Suprapubic skin (tissue), 4 donors: ENCODE measurements around the gene CLCF1. TPM values are rescaled to one million over a fixed set of nuclear protein-coding genes. Genes with fewer than 3 reads are reported as not detected.

Source experiments
- DNase-seq, 2 donors: peaks; one replicate each; pipeline ENCODE4 v3.0.0-alpha.2; 2019; ENCODE audit warnings: low spot score in 2 of 2
- H3K27ac ChIP-seq: fragments of 200-600 bp; sonication (generic); one replicate; pipeline ENCODE4 v1.5.1; 2019
- H3K27me3 ChIP-seq: fragments of 200-600 bp; sonication (generic); one replicate; pipeline ENCODE4 v1.5.1; 2019
- H3K36me3 ChIP-seq: fragments of 200-600 bp; sonication (generic); one replicate; pipeline ENCODE4 v1.5.1; 2019
- H3K4me1 ChIP-seq: fragments of 200-600 bp; sonication (generic); one replicate; pipeline ENCODE4 v1.5.1; 2019
- H3K4me3 ChIP-seq: fragments of 200-600 bp; sonication (generic); one replicate; pipeline ENCODE4 v1.5.1; 2019; ENCODE audit warnings: mild to moderate bottlenecking
- H3K9me3 ChIP-seq: fragments of 200-600 bp; sonication (generic); one replicate; pipeline ENCODE4 v1.5.1; 2019
- EP300 ChIP-seq: sonication (generic); formaldehyde crosslinking; IDR thresholded peaks from one replicate; pipeline ENCODE4 v1.6.1; 2017; ENCODE audit warnings: antibody characterized with exemption
- POLR2A ChIP-seq, 2 donors: fragments of 450-650 bp; IDR thresholded peaks; one replicate each; pipeline ENCODE4 v1.6.1; 2017; ENCODE audit warnings: antibody characterized with exemption in 2 of 2, mild to moderate bottlenecking in 2 of 2, moderate library complexity in 2 of 2
- POLR2AphosphoS5 ChIP-seq, 3 donors: sonication (generic); formaldehyde crosslinking; IDR thresholded peaks; one replicate each; pipeline ENCODE4 v1.6.1; 2017; ENCODE audit warnings: antibody characterized with exemption in 3 of 3
- WGBS: methylation state at CpG from one replicate; pipeline ENCODE4 v1.1.5; 2018; 5-methylcytosine and 5-hydroxymethylcytosine counted together
- total RNA-seq, 4 donors: library from RNA; depleted of rRNA; stranded (reverse); fragments of >200 nt; gene quantifications; one replicate each; pipeline ENCODE4 v1.1.0, GENCODE V29; 2016
- TF ChIP-seq, protein P1 (sequence below), 2 donors: fragments of 200-600 bp in 1 of 2; fragments of 450-650 bp in 1 of 2; sonication (generic) in 1 of 2; IDR thresholded peaks; one replicate each; pipeline ENCODE4 v1.5.1; 2016 to 2019; ENCODE audit warnings: antibody characterized with exemption in 2 of 2, mild to moderate bottlenecking in 1 of 2, moderate library complexity in 1 of 2

The CLCF1 gene
- total RNA-seq, 4 donors from 2014 or later = 2.7 to 5.5 (median 4.0) TPM

DNA sequence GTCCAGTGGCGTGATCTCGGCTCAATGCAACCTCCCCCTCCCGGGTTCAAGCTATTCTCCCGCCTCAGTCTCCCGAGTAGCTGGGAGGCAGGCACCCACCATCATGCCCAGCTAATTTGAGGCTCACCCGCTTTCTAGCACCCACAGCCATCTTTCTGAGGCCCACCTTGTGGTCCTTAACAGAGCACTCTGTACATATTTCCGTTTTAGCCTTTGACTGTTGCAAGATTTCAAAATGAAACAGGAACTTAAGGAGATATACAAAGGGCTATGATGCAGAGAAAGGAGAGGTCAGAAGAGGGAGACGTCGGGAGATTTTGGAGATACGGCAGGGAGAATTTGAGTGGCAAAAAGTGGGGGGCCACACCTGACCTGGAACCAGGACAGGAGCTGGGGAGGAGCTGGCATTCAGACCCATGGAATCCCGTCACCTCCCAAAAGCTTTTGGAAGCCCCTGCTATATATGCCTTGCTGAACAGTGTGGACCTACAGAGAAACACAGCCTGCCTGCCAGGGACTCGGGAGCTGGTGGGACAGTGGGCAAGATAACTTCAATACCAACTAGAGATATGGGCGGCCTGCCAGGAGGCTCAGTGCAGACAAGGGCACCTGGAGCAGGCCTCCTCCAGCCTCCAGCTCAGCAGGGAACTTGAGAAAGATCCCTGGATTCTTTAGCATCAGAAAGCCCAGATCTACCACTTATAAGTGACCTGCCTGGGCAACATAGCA lies 8.0 kb upstream of the CLCF1 start:
- peak in 1 of 2 donors; percentile 73 for DNase-seq
- TF ChIP-seq, protein P1, sequence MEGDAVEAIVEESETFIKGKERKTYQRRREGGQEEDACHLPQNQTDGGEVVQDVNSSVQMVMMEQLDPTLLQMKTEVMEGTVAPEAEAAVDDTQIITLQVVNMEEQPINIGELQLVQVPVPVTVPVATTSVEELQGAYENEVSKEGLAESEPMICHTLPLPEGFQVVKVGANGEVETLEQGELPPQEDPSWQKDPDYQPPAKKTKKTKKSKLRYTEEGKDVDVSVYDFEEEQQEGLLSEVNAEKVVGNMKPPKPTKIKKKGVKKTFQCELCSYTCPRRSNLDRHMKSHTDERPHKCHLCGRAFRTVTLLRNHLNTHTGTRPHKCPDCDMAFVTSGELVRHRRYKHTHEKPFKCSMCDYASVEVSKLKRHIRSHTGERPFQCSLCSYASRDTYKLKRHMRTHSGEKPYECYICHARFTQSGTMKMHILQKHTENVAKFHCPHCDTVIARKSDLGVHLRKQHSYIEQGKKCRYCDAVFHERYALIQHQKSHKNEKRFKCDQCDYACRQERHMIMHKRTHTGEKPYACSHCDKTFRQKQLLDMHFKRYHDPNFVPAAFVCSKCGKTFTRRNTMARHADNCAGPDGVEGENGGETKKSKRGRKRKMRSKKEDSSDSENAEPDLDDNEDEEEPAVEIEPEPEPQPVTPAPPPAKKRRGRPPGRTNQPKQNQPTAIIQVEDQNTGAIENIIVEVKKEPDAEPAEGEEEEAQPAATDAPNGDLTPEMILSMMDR (IDR thresholded peaks at IDR 0.05) = no peak
- TF ChIP-seq EP300 (no peak), POLR2AphosphoS5 (IDR thresholded peaks at IDR 0.05) (no peak), POLR2A (IDR thresholded peaks at IDR 0.05) (no peak)
- 75% methylated on average over 13 of the region's 13 CpGs for WGBS
- no peaks in the 10 kb centered on the region for H3K36me3 ChIP-seq
- H3K27ac ChIP-seq = no peak overlapping the region
- no peaks in the 10 kb centered on the region for H3K9me3 ChIP-seq
- no peak overlapping the region for H3K4me3 ChIP-seq
- no peaks in the 10 kb centered on the region for H3K27me3 ChIP-seq
- peaks cover 39% of the 10 kb centered on the region for H3K4me1 ChIP-seq

DNA sequence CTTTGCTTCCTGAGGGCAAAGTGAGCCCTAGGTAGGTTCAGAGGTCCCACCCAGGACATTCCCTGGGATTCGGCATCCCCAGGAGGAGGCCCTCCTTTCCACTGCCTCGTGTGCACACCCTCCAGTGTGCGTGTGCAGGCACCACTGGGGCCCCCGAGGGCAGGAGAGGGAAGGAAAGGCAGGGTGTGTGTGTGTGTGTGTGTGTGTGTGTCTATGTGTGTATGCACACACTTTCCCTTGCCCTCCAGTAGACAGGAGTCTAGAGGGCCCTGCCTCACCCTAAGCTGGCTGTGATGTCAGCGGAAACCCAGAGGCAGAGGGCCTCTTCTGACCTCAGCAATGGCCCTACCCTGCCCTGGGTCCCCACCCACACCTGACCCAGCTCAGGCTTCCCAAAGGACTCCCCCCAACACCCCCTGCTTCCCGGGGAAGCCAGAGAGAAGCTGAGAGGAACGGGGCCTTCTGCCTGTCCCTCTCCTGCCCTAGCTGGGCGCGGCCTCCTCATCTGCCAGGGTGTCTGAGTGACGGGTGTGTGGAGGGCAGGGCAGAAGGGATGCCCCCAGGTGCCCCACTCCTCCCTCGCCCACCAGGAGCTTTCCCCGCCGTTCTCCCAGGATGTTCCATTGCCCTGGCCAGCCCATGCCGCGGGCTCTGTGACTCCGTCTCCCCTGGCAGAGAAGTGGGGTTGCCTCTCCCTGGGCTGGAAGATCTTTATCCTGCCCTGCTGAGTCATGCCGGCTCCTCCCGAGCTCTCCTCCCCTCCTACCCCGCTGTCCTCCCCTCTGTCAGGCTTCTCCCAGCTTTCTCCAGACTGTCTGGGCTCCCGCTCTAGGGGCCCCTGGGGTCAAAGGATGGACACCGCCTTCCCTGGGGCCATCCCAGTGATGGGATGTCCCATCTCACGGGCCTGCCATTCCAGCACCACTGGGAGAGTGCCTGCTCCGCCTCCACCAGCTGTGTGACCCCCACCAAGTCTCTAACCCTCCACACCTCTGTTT lies 6.0 kb upstream of the CLCF1 start:
- TF ChIP-seq POLR2A (IDR thresholded peaks at IDR 0.05) (no peak), POLR2AphosphoS5 (IDR thresholded peaks at IDR 0.05) (no peak), EP300 (no peak)
- TF ChIP-seq, protein P1 (IDR thresholded peaks at IDR 0.05) = no peak
- Histone ChIP-seq H3K27ac (peak overlapping the region; percentile 15), H3K36me3 (no peaks in the 10 kb centered on the region), H3K4me1 (peaks cover 48% of the 10 kb centered on the region), H3K9me3 (no peaks in the 10 kb centered on the region), H3K27me3 (no peaks in the 10 kb centered on the region), H3K4me3 (no peak overlapping the region)
- no peak for DNase-seq
- 48% methylated on average over 10 of the region's 23 CpGs for WGBS

DNA sequence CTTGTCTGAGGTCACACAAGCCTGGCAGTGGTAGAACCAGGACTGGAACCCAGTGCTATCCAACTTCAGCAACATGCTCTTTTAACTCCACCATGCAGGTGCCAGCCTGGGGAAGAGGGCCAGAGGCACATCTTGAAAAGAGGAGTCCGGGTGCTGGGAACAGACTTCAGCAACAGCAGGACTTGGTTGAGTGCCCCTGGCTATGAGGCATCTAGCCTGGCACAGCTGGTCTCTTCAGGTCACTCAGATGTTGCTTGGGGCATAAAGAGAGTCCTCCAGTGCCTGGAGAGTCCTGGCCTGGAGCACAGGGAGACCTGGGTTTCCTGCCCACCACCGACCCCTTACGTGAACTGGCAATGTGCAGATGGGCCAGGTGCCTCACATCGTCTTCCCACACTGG lies 5.1 kb upstream of the CLCF1 start:
- DNase-seq = no peak
- Histone ChIP-seq H3K4me1 (peaks cover 56% of the 10 kb centered on the region), H3K36me3 (no peaks in the 10 kb centered on the region), H3K27ac (no peak overlapping the region), H3K4me3 (no peak overlapping the region), H3K9me3 (no peaks in the 10 kb centered on the region), H3K27me3 (no peaks in the 10 kb centered on the region)
- WGBS = 85% methylated on average over 4 of the region's 4 CpGs
- TF ChIP-seq EP300 (no peak), POLR2A (IDR thresholded peaks at IDR 0.05) (no peak), POLR2AphosphoS5 (IDR thresholded peaks at IDR 0.05) (no peak)
- TF ChIP-seq, protein P1 (IDR thresholded peaks at IDR 0.05) = no peak

DNA sequence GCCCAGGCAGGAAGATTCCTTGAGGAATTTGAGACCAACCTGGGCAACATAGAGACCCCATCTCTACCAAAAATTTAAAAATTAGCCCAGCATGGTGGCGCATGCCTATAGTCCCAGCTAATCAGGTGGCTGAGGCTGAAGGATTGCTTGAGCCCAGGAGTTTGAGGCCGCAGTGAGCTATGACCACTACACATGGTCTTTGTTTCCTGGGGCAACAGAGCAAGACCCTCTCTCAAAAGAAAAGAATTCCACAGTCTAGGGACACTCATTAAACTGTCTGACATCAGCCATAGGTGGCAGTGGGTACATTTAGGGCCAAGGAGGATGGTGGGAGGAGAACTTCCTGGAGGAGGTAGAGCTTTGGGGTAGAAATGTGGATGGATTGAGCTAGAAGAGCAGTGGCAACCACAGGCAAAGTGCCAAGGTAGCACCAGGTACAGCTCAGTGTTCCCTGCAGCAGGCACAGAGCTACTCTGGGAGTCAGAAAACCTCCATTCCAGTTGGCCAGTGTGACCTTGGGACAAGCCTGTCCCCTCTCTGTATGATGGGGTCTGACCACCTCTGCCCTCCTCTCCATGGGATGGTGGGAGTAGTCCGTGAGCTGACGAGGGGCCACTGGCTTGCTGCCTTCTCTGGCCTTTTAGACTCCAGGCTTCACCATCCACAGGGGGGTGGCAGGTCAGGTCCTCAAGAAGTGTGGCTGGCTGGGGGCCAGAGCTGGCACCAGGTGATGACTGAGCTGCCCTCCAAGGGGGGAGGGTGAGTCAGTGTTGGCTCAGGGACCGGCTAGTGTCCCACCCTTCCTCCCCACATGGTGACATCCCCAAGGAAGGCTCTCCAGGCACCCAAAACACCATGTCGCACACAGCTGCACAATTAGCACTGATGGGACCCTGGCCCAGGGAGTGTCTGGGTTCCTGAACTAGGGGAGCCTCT lies 3.7 kb upstream of the CLCF1 start:
- Histone ChIP-seq H3K36me3 (no peaks in the 10 kb centered on the region), H3K9me3 (no peaks in the 10 kb centered on the region), H3K4me1 (peaks cover 67% of the 10 kb centered on the region), H3K27ac (no peak overlapping the region), H3K4me3 (no peak overlapping the region), H3K27me3 (no peaks in the 10 kb centered on the region)
- WGBS = 95% methylated on average over 6 of the region's 6 CpGs
- TF ChIP-seq EP300 (no peak), POLR2A (IDR thresholded peaks at IDR 0.05) (no peak), POLR2AphosphoS5 (IDR thresholded peaks at IDR 0.05) (no peak)
- TF ChIP-seq, protein P1 (IDR thresholded peaks at IDR 0.05) = no peak
- no peak for DNase-seq
